K562 (cell line): Measurements from ENCODE around the gene BACH1. TPM values are rescaled to one million over a fixed set of nuclear protein-coding genes. Genes with fewer than 3 reads are reported as not detected.
A peak's percentile ranks its signal among the peaks of the same experiment; 100 is the strongest.

Source experiments
- ARNT ChIP-seq, 2 experiments: fragments of 450-650 bp; IDR thresholded peaks; 2 replicates each; pipeline ENCODE4 v1.6.1; 2016; ENCODE audit warnings: mild to moderate bottlenecking in 1 of 2
- ATF7 ChIP-seq: fragments of 450-650 bp; IDR thresholded peaks from 2 replicates; pipeline ENCODE4 v1.7.1; 2014; ENCODE audit warnings: mild to moderate bottlenecking, moderate library complexity
- CBFA2T3 ChIP-seq: fragments of 450-650 bp; IDR thresholded peaks from 2 replicates; pipeline ENCODE4 v1.6.1; 2017
- FOXK2 ChIP-seq, 2 experiments: fragments of 450-650 bp; IDR thresholded peaks in 1 of 2; conservative IDR thresholded peaks in 1 of 2; 2 replicates each; pipeline ENCODE4 v1.6.1; 2016; ENCODE audit warnings: low read depth in 2 of 2, mild to moderate bottlenecking in 1 of 2
- HMBOX1 ChIP-seq: sonication (generic); IDR thresholded peaks from 2 replicates; pipeline ENCODE4 v1.6.1; 2016
- KLF16 ChIP-seq: IDR thresholded peaks from 2 replicates; pipeline ENCODE4 v1.6.1; 2016; ENCODE audit warnings: antibody characterized with exemption
- NCOA1 ChIP-seq: fragments of 450-650 bp; IDR thresholded peaks from 2 replicates; pipeline ENCODE4 v1.6.1; 2016; ENCODE audit warnings: low read depth
- NCOA2 ChIP-seq, 2 experiments: fragments of 450-650 bp; IDR thresholded peaks; 2 replicates each; pipeline ENCODE4 v1.6.1; 2018; ENCODE audit warnings: mild to moderate bottlenecking in 2 of 2, moderate library complexity in 1 of 2; ENCODE audit not compliant: partially characterized antibody in 2 of 2
- NCOR1 ChIP-seq: fragments of 450-650 bp; IDR thresholded peaks from 2 replicates; pipeline ENCODE4 v1.6.1; 2016; ENCODE audit warnings: mild to moderate bottlenecking, moderate library complexity
- TAL1 ChIP-seq: fragments of 450-650 bp; IDR thresholded peaks from 2 replicates; pipeline ENCODE4 v1.6.1; 2016; ENCODE audit warnings: mild to moderate bottlenecking
- TCF3 ChIP-seq: sonication (generic); formaldehyde crosslinking; IDR thresholded peaks from 2 replicates; pipeline ENCODE4 v1.4.0; 2020; ENCODE audit warnings: mild to moderate bottlenecking, missing genetic modification reagents
- TRIM24 ChIP-seq, 2 experiments: fragments of 450-650 bp; IDR thresholded peaks; 2 replicates each; pipeline ENCODE4 v1.6.1; 2016
- ZBTB11 ChIP-seq, 3 experiments: fragments of 200-800 bp in 1 of 3; fragments of 250-450 bp in 1 of 3; fragments of 450-650 bp in 1 of 3; sonication (Bioruptor Pico) in 1 of 3; sonication (Bioruptor generic) in 1 of 3; formaldehyde crosslinking in 1 of 3; IDR thresholded peaks; 2 replicates each; pipeline versions ENCODE4 v1.6.1 to v1.8.0; 2016 to 2022; ENCODE audit warnings: mild to moderate bottlenecking in 2 of 3, missing genetic modification characterization in 2 of 3, missing compliant biosample characterization in 1 of 3, moderate library complexity in 1 of 3
- polyA plus RNA-seq, 8 experiments: library from polyadenylated mRNA; depleted of rRNA in 4 of 8; stranded (reverse) in 5 of 8; unstranded in 3 of 8; fragments of >200 nt; fragmentation: Nextera tagmentation in 2 of 8; fragmentation: Illumina TruSeq in 1 of 8; extraction: Ambion mirVana in 2 of 8; extraction: Trizol in 1 of 8; gene quantifications; 2 replicates each; pipeline versions ENCODE4 v1.2.1 to v1.2.3, GENCODE V29; 2011 to 2014; ENCODE audit warnings: inconsistent platforms in 1 of 8, missing spikeins in 1 of 8
- total RNA-seq, 7 experiments: library from RNA; depleted of rRNA in 6 of 7; stranded (reverse); fragments of >200 nt in 6 of 7; fragmentation: Illumina TruSeq in 2 of 7; extraction: Trizol in 2 of 7; gene quantifications; 2 replicates each; pipeline versions ENCODE4 v1.2.1 to v1.2.3, GENCODE V29; 2011 to 2021; ENCODE audit warnings: low replicate concordance in 1 of 7

Gene BACH1
- total and polyA plus RNA-seq, 9 of the 15 experiments (the other 6 are each of a cell fraction or from before 2014, with no cell fraction given), result 10.6 to 58.5 (median 28.6) TPM

- TF ChIP-seq NCOA1, result peak; percentile 17; the same call in 1 of the 2 replicates
- 0 out of 2 replicates have a peak, but pooled peaks have one; percentile 38 for TF ChIP-seq ATF7
- peak; percentile 53 to 54; a peak in 1 of 4 replicates for TF ChIP-seq FOXK2 (conservative IDR thresholded peaks at IDR 0.05 in 1 of 2, IDR thresholded peaks at IDR 0.05 in 1 of 2; ENCODE audit: low read depth in 2 of 2)
- 0 out of 6 replicates have a peak, but pooled peaks of 1 of the 3 experiments have one; percentile 19 for TF ChIP-seq ZBTB11 (CRISPR knock-in tag; IDR thresholded peaks at IDR 0.05)
- peak; percentile 74 to 86 for TF ChIP-seq TRIM24 (IDR thresholded peaks at IDR 0.05)
- TF ChIP-seq HMBOX1, result 0 out of 2 replicates have a peak, but pooled peaks have one; percentile 34
- peak; percentile 81 for TF ChIP-seq TCF3 (CRISPR knock-in tag)
- peak; percentile 80 for TF ChIP-seq TAL1
- peak; percentile 52; the same call in 1 of the 2 replicates for TF ChIP-seq KLF16
- peak in 1 of 2 experiments; percentile 28; a peak in 1 of 4 replicates for TF ChIP-seq ARNT (IDR thresholded peaks at IDR 0.05)
- TF ChIP-seq NCOA2 (IDR thresholded peaks at IDR 0.05; ENCODE audit: partially characterized antibody in 2 of 2), result peak in 1 of 2 experiments; percentile 82
- TF ChIP-seq NCOR1, result peak; percentile 73
- TF ChIP-seq CBFA2T3, result peak; percentile 81
These were observed 58.1 kb downstream of the BACH1 start (continued) for GRCh38 chr21:29356810-29357209.
